Measurements from ENCODE around the gene AMOT.

Gene AMOT

GRCh38 chrX:112852851-112853250 is 12.2 kb upstream of the AMOT start:
- H3K4me3 ChIP-seq (ENCODE audit: low read depth, low read length), result no peak overlapping the region
- DNase-seq (ENCODE audit: low read depth, low spot score), result no peak
- in situ Hi-C loops (cut with HindIII; ENCODE audit: low sequenced_read_pairs), result no loop called here
- TF ChIP-seq, protein P1, sequence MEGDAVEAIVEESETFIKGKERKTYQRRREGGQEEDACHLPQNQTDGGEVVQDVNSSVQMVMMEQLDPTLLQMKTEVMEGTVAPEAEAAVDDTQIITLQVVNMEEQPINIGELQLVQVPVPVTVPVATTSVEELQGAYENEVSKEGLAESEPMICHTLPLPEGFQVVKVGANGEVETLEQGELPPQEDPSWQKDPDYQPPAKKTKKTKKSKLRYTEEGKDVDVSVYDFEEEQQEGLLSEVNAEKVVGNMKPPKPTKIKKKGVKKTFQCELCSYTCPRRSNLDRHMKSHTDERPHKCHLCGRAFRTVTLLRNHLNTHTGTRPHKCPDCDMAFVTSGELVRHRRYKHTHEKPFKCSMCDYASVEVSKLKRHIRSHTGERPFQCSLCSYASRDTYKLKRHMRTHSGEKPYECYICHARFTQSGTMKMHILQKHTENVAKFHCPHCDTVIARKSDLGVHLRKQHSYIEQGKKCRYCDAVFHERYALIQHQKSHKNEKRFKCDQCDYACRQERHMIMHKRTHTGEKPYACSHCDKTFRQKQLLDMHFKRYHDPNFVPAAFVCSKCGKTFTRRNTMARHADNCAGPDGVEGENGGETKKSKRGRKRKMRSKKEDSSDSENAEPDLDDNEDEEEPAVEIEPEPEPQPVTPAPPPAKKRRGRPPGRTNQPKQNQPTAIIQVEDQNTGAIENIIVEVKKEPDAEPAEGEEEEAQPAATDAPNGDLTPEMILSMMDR (IDR thresholded peaks at IDR 0.05; ENCODE audit: low read depth, low read length), result no peak

DNA sequence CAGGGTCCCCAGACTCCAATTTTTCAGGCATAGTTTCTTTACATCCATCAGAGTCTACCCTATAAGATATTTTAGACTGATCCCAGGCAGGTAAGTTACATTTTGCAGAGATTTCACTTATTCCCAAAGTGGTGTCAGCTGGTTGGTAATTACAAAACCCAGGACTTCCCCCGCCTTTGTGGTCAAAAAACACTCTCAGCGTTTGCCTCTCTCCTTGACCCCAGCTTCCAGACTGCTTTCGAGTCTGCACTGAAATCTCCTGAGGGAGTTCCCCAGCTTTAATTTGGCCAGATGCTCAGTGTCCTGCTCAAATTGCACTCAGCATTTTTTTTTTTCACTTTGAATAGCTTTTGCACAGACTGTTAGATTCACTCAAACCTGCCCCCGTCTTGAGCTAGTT is 11.2 kb upstream of the AMOT start:
- peak; percentile 13 for DNase-seq (ENCODE audit: low read depth, low spot score)
- TF ChIP-seq, protein P1 (IDR thresholded peaks at IDR 0.05; ENCODE audit: low read depth, low read length), result no peak
- in situ Hi-C loops (cut with HindIII; ENCODE audit: low sequenced_read_pairs), result no loop called here
- no peak overlapping the region for H3K4me3 ChIP-seq (ENCODE audit: low read depth, low read length)

- in situ Hi-C loops (cut with HindIII; ENCODE audit: low sequenced_read_pairs), result no loop called here
- no peak overlapping the region for H3K4me3 ChIP-seq (ENCODE audit: low read depth, low read length)
- no peak for DNase-seq (ENCODE audit: low read depth, low spot score)
- TF ChIP-seq, protein P1 (IDR thresholded peaks at IDR 0.05; ENCODE audit: low read depth, low read length), result no peak
These were observed 10.6 kb upstream of the AMOT start for GRCh38 chrX:112851161-112851779.

GRCh38 chrX:112849016-112849415 is 8.4 kb upstream of the AMOT start:
- DNase-seq (ENCODE audit: low read depth, low spot score), result no peak
- in situ Hi-C loops (cut with HindIII; ENCODE audit: low sequenced_read_pairs), result no loop called here
- H3K4me3 ChIP-seq (ENCODE audit: low read depth, low read length), result no peak overlapping the region
- TF ChIP-seq, protein P1 (IDR thresholded peaks at IDR 0.05; ENCODE audit: low read depth, low read length), result no peak

DNA sequence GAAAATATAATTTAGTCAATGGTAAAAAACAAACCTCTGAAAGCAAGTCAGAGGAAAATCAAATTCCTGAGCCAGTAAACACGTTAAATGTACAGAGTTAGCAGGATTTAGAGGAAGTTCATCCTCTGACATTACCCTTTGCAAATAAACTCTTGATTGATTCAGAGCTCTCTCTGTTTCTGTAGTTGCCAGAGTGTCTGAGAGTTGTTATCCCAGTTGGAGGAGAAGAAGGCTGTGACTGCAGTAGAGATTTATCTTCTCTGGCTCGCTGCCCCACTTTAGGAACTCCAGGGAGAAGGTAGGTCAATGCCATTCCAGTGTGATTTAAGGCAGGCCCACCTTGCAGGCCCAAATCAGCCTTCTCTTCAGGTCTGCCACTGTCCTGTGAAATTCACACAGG is 6.2 kb upstream of the AMOT start:
- no peak overlapping the region for H3K4me3 ChIP-seq (ENCODE audit: low read depth, low read length)
- no peak for DNase-seq (ENCODE audit: low read depth, low spot score)
- TF ChIP-seq, protein P1 (IDR thresholded peaks at IDR 0.05; ENCODE audit: low read depth, low read length), result no peak
- in situ Hi-C loops (cut with HindIII; ENCODE audit: low sequenced_read_pairs), result no loop called here

GRCh38 chrX:112846187-112846586 is 5.6 kb upstream of the AMOT start:
- TF ChIP-seq, protein P1 (IDR thresholded peaks at IDR 0.05; ENCODE audit: low read depth, low read length), result no peak
- no peak for DNase-seq (ENCODE audit: low read depth, low spot score)
- no peak overlapping the region for H3K4me3 ChIP-seq (ENCODE audit: low read depth, low read length)
- in situ Hi-C loops (cut with HindIII; ENCODE audit: low sequenced_read_pairs), result no loop called here

Data from astrocyte of the spinal cord (primary cell).